Panc1 (cell line): ENCODE data around the gene MRPS27. TPM values are rescaled to one million over a fixed set of nuclear protein-coding genes. Genes with fewer than 3 reads are reported as not detected.

ENCODE experiments used
- ATAC-seq: fragments of 200-7000 bp; cut with Tn5 transposase; 2 replicates; pipeline ENCODE4 v1.9.1; 2020; ENCODE audit warnings: mild to moderate bottlenecking, moderate library complexity
- BruUV-seq: library from RNA; stranded (reverse); fragments of 400-500 nt; replicated peaks from 2 replicates; lab custom pipeline; 2021; lab: Mats Ljungman, UMichigan
- CTCF ChIA-PET: fragments of 300-600 bp; sonication (Branson Sonifier 250); formaldehyde crosslinking; loops from one replicate; lab custom pipeline; 2022; ENCODE audit warnings: antibody characterized with exemption; lab: Charles Lee
- POLR2A ChIA-PET: fragments of 300-600 bp; sonication (Branson Sonifier 250); formaldehyde crosslinking; loops from one replicate; lab custom pipeline; 2022; ENCODE audit warnings: antibody characterized with exemption; lab: Charles Lee
- DNase-seq: peaks from one replicate; pipeline ENCODE4 v3.0.0-alpha.2; 2010; ENCODE audit warnings: low read depth, low spot score
- H3K27ac ChIP-seq: 2 replicates; pipeline ENCODE4 v1.5.1; 2011; ENCODE audit warnings: mild to moderate bottlenecking, low read length, inconsistent platforms
- H3K27me3 ChIP-seq: fragments of 200-500 bp; sonication (Bioruptor generic); 2 replicates; pipeline ENCODE4 v1.6.0; 2014; ENCODE audit warnings: low read length, inconsistent platforms; ENCODE audit not compliant: control insufficient read depth, insufficient read depth
- H3K36me3 ChIP-seq: fragments of 200-500 bp; sonication (Bioruptor generic); 2 replicates; pipeline ENCODE4 v1.5.1; 2014; ENCODE audit warnings: inconsistent platforms, mild to moderate bottlenecking, low read length, moderate library complexity; ENCODE audit not compliant: control insufficient read depth, insufficient read depth
- H3K4me1 ChIP-seq: 2 replicates; pipeline ENCODE4 v1.5.1; 2011; ENCODE audit warnings: inconsistent platforms, mild to moderate bottlenecking, low read length, moderate library complexity; ENCODE audit not compliant: control insufficient read depth, insufficient read depth
- H3K4me3 ChIP-seq, 2 experiments: 2 replicates each; pipeline ENCODE4 v1.5.1; 2011 to 2012; ENCODE audit warnings: low read depth in 2 of 2, low read length in 2 of 2, mild to moderate bottlenecking in 2 of 2, inconsistent platforms in 1 of 2, moderate library complexity in 1 of 2
- H3K9me3 ChIP-seq: fragments of 200-500 bp; sonication (Bioruptor generic); 2 replicates; pipeline ENCODE4 v1.5.1; 2014; ENCODE audit warnings: low read depth, mild to moderate bottlenecking, inconsistent platforms, low read length, moderate library complexity; ENCODE audit not compliant: control insufficient read depth, insufficient read depth
- POLR2AphosphoS5 ChIP-seq: IDR thresholded peaks from 2 replicates; pipeline ENCODE4 v1.6.1; 2012; ENCODE audit warnings: mild to moderate bottlenecking, low read depth, low read length, moderate library complexity
- SIN3A ChIP-seq: IDR thresholded peaks from 2 replicates; pipeline ENCODE4 v1.6.1; 2012; ENCODE audit warnings: low read depth, mild to moderate bottlenecking, low read length, moderate library complexity, borderline replicate concordance; ENCODE audit not compliant: insufficient read depth
- TCF7L2 ChIP-seq: IDR thresholded peaks from 2 replicates; pipeline ENCODE4 v1.6.1; 2011; ENCODE audit warnings: mild to moderate bottlenecking, low read depth, low read length, inconsistent platforms
- in situ Hi-C: cut with HindIII; loops from 2 replicates; pipeline ENCODE4 v1.10.0; 2016; ENCODE audit warnings: low sequenced_read_pairs, low pct_unique_long_range_greater_than_20kb
- intact Hi-C: fragments of 100-400 bp; cut with micrococcal nuclease; formaldehyde crosslinking; loops from one replicate; pipeline ENCODE4 v1.10.0; 2022; ENCODE audit not compliant: unreplicated experiment
- total RNA-seq: library from RNA; stranded (reverse); gene quantifications from one replicate; pipeline ENCODE4 v1.2.1, GENCODE V29; 2021; ENCODE audit not compliant: unreplicated experiment
- TF ChIP-seq, protein P1 (sequence below): fragments of 450-650 bp; IDR thresholded peaks from 2 replicates; pipeline ENCODE4 v1.5.1; 2017; ENCODE audit warnings: mild to moderate bottlenecking
- TF ChIP-seq, protein P2 (sequence below), 2 experiments: IDR thresholded peaks; 2 replicates each; pipeline ENCODE4 v1.6.1; 2011 to 2012; ENCODE audit warnings: low read depth in 2 of 2, control low read depth in 1 of 2, low read length in 1 of 2, mild to moderate bottlenecking in 1 of 2, moderate library complexity in 1 of 2; ENCODE audit not compliant: insufficient read depth in 1 of 2

The MRPS27 gene
- total RNA-seq, 1 experiment from 2014 or later = 67.2 TPM

DNA sequence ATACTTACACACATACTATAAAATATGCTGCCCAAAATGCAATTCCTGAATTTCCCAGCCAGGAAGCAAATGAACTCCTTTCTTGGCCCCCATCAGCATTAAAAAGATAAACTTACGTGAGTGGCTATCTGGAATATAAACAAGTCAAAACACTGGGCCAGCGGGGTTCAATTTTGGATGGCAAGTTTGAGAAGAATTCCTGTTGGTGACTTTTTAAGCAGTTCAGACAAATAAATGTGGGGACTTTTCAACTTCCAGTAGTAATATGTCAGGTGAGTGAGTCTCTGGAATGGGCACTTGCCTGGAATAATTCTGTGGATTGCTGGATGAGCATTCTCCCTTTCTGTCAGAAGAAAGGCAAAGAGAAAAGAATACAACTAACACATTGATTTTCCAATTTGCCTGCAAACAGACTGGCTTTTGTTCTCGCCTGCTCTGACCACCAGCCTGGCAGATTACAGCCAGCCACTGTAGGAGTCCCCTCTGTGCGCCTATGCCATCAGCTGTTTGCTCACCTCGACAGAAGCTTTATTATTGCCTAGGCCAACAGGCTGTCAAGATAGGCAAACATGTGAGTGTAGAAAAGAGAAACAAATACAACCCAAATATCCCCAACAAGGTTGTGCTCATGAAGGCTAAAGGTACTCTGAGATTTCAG lies 78.6 kb downstream of the MRPS27 start:
- no peaks in the 10 kb centered on the region for H3K27me3 ChIP-seq
- peaks cover 12% of the 10 kb centered on the region; the same call in 1 of the 2 replicates for H3K4me1 ChIP-seq
- TF ChIP-seq SIN3A (no peak), TCF7L2 (no peak), POLR2AphosphoS5 (no peak)
- TF ChIP-seq, protein P1, sequence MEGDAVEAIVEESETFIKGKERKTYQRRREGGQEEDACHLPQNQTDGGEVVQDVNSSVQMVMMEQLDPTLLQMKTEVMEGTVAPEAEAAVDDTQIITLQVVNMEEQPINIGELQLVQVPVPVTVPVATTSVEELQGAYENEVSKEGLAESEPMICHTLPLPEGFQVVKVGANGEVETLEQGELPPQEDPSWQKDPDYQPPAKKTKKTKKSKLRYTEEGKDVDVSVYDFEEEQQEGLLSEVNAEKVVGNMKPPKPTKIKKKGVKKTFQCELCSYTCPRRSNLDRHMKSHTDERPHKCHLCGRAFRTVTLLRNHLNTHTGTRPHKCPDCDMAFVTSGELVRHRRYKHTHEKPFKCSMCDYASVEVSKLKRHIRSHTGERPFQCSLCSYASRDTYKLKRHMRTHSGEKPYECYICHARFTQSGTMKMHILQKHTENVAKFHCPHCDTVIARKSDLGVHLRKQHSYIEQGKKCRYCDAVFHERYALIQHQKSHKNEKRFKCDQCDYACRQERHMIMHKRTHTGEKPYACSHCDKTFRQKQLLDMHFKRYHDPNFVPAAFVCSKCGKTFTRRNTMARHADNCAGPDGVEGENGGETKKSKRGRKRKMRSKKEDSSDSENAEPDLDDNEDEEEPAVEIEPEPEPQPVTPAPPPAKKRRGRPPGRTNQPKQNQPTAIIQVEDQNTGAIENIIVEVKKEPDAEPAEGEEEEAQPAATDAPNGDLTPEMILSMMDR = no peak
- TF ChIP-seq, protein P2, sequence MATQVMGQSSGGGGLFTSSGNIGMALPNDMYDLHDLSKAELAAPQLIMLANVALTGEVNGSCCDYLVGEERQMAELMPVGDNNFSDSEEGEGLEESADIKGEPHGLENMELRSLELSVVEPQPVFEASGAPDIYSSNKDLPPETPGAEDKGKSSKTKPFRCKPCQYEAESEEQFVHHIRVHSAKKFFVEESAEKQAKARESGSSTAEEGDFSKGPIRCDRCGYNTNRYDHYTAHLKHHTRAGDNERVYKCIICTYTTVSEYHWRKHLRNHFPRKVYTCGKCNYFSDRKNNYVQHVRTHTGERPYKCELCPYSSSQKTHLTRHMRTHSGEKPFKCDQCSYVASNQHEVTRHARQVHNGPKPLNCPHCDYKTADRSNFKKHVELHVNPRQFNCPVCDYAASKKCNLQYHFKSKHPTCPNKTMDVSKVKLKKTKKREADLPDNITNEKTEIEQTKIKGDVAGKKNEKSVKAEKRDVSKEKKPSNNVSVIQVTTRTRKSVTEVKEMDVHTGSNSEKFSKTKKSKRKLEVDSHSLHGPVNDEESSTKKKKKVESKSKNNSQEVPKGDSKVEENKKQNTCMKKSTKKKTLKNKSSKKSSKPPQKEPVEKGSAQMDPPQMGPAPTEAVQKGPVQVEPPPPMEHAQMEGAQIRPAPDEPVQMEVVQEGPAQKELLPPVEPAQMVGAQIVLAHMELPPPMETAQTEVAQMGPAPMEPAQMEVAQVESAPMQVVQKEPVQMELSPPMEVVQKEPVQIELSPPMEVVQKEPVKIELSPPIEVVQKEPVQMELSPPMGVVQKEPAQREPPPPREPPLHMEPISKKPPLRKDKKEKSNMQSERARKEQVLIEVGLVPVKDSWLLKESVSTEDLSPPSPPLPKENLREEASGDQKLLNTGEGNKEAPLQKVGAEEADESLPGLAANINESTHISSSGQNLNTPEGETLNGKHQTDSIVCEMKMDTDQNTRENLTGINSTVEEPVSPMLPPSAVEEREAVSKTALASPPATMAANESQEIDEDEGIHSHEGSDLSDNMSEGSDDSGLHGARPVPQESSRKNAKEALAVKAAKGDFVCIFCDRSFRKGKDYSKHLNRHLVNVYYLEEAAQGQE (IDR thresholded peaks at IDR 0.05; ENCODE audit: insufficient read depth in 1 of 2, low read depth in 2 of 2, low read length in 1 of 2) = no peak
- H3K36me3 ChIP-seq = peaks cover 4% of the 10 kb centered on the region; the same call in 1 of the 2 replicates
- ATAC-seq (no peak), DNase-seq (no peak)
- intact Hi-C loops (no loop called here), in situ Hi-C loops (no loop called here)
- 0 out of 2 replicates have a peak overlapping the region, but pooled peaks have one; percentile 35 for H3K27ac ChIP-seq
- ChIA-PET POLR2A (no interaction called here), CTCF (no interaction called here)
- BruUV-seq = no TSS peak
- H3K9me3 ChIP-seq = no peaks in the 10 kb centered on the region
- H3K4me3 ChIP-seq = no peak overlapping the region

DNA sequence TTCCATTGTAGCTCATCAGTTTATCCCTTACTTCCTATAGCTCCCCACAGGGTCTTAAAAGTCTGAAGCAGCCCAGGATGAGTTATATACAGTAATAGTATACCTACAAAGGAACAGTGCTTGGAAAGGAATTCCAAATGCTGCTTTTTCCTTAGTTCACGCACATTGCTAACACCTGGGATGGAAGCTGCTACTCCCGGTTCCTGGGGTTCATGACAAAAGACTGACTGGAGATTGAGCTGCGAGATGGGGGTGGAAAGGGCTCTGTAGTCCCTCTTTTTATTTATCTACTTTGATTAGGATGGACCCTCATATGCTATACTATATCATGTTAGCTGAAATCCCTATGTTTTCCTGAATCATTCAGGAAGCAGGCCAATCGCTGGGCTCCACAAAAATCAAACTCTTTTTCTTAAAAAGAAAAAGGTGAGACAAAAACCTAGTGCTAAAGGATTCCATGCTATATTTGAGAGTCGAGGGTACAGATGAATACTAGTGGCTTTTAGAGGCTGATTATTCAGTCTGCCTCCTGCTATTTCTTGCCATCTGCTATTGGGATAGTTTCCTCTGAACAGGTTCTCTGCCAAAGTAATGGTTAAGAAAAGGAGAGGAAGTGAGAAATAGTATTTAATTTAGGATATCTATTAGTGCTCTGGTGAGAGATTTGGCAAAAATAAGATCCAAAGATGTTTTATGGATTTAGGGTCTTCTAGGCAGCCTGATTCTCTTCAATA lies 81.2 kb downstream of the MRPS27 start:
- in situ Hi-C loops = no loop called here
- ChIA-PET POLR2A (no interaction called here), CTCF (no interaction called here)
- H3K27me3 ChIP-seq = no peaks in the 10 kb centered on the region
- TF ChIP-seq, protein P2 (IDR thresholded peaks at IDR 0.05; ENCODE audit: insufficient read depth in 1 of 2, low read depth in 2 of 2, low read length in 1 of 2) = no peak
- no peak for TF ChIP-seq SIN3A
- TF ChIP-seq, protein P1 = no peak
- TF ChIP-seq POLR2AphosphoS5 = no peak
- no peak for TF ChIP-seq TCF7L2
- ATAC-seq (no peak), DNase-seq (no peak)
- no TSS peak for BruUV-seq
- no peak overlapping the region for H3K4me3 ChIP-seq
- H3K9me3 ChIP-seq = no peaks in the 10 kb centered on the region
- no peaks in the 10 kb centered on the region; the same call in 1 of the 2 replicates for H3K4me1 ChIP-seq
- peaks cover 9% of the 10 kb centered on the region; the same call in 1 of the 2 replicates for H3K36me3 ChIP-seq
- intact Hi-C loops = no loop called here
- H3K27ac ChIP-seq = no peak overlapping the region
